GM18870 (cell line): ENCODE results near the gene RMDN2.

Experiments
- ATAC-seq: cut with Tn5 transposase; IDR thresholded peaks from one replicate; pipeline ENCODE4 v1.9.1; 2021; ENCODE audit warnings: moderate library complexity; ENCODE audit not compliant: unreplicated experiment

Gene RMDN2

GRCh38 chr2:37925063-37925897 lies at the start of gene RMDN2:
RMDN2 (plus strand) TSS chr2:37925287; CDS start chr2:37929278, 3,991 bp downstream.
- ATAC-seq, result peak; percentile 71

- ATAC-seq, result no peak
These were observed 49.6 kb upstream of the RMDN2 start for GRCh38 chr2:37875403-37875906.

- no peak for ATAC-seq
These were observed 48.9 kb upstream of the RMDN2 start for GRCh38 chr2:37876227-37876626.

DNA sequence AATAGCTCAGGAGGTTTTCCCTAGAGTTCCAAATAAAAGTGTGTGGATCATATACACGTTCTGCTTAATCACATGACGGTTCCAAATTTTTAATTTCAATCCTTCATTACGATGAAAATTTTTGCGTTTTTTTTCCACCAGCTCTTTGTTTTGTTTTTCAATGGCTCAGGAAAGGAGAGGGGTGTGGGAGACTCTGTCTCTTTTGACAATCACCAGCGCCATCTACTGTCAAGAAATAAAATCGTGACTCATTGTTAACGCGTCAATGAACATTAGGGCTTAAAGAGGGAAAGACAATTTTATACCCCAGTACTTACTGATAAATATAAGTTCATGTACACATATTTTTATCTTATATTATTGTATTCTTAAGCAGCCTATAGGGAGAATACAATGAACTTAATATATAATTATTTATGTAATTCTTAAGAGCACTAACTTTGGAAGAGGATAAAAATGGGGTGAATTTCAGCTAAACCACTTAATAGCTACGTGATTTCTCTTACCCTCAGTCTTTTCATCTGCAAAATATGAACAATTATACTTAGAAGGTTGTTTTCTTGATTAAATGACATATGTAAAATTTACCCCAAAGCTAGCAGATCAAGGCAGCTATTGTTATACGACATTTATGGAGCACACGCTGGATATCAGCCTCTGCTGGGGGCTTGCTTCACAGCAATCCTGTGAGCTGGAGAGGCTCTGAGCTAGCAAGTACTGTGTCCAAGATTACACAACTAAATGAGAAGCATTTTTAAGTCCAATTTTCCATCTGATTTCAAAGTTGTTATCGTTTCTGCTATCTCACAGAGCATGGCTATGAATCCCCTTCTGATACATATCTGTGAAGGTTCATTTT lies 47.4 kb upstream of the RMDN2 start:
- ATAC-seq, result no peak

- no peak for ATAC-seq
These were observed 46.6 kb upstream of the RMDN2 start for GRCh38 chr2:37878536-37878935.

DNA sequence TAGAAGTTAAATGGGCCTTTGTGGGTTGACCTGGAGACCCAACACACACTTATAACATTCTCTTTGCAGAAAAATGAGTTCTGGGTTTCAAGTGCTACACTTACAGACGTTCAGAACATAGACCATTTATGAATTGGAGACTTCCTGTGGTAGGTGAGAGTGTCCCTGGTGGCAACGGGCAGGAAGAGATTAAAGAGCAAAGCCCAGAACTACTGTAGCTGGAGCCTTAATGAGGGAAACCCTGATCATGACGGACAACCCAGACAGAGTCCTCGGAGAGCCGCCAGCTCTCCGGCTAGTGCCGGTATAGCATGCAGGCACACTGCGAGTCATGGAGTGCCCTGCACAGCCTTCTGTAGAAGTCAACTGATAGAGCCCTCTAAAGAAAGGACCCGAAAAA lies 44.5 kb upstream of the RMDN2 start:
- no peak for ATAC-seq

- ATAC-seq, result no peak
These were observed 43.7 kb upstream of the RMDN2 start for GRCh38 chr2:37881397-37881796.

- no peak for ATAC-seq
These were observed 43.1 kb upstream of the RMDN2 start for GRCh38 chr2:37882036-37882435.

- no peak for ATAC-seq
These were observed 41.6 kb upstream of the RMDN2 start for GRCh38 chr2:37883518-37883917.

GRCh38 chr2:37885329-37885993 lies 39.6 kb upstream of the RMDN2 start:
- ATAC-seq, result no peak

- no peak for ATAC-seq
These were observed 38.3 kb upstream of the RMDN2 start for GRCh38 chr2:37886745-37887144.

GRCh38 chr2:37887286-37887685 lies 37.8 kb upstream of the RMDN2 start:
- ATAC-seq, result no peak

DNA sequence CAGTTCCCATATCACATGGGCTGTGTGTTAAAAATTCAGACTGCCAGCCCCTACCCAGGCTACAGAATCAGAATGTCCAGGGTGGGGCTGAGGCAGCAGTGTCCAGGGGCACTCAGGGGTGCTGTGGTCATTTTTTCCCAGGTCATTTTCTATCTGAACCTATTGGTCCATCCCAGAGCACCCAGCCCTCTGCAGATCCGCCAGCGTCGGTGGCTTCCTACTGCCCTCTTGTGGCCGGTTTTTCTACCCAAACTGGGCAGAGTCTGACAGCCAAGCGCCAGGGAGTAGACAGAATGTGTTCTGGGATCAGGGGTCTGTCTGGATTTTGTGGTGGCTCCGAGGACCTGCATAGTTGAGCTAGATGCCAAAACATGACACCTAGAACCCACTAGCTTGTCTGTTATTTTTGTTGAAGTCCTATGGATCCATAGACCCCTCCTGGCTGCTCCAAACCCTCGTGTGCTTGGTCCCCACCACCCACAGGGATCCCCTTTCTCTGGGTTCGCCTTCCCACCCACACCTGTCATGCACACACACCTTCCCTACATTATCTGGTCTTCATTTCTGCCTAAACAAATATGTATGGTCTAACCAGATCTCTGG lies 34.1 kb upstream of the RMDN2 start:
- ATAC-seq, result no peak

DNA sequence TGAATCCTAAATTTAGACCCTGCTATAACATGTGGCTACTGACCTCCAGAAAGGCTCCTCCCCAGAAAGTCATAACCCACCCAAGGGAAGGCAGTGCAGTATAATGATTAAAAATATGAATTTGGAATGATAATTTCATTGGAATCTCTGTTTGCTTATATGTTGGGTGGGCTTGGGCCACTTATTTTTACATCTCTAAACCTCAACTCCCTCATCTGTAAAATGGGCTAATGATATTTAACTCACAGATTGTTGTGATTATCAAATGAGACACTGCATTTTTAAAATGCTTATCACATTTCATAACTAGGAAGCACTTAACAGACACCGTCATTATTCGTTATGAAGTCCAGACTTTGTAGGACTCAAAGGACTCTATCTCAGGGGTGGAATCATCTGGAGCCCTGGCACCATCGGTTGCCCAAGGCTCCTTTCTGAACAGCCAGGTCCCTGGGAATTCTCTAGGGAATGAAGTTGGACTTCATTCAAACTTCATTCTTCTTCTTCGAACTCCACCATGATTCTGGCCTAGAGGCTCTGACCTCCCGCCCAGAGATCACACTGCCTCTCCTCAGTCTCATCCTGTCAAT lies 33.1 kb upstream of the RMDN2 start:
- no peak for ATAC-seq

- peak; percentile 77 for ATAC-seq
These were observed 32.5 kb upstream of the RMDN2 start for GRCh38 chr2:37892436-37893114.

DNA sequence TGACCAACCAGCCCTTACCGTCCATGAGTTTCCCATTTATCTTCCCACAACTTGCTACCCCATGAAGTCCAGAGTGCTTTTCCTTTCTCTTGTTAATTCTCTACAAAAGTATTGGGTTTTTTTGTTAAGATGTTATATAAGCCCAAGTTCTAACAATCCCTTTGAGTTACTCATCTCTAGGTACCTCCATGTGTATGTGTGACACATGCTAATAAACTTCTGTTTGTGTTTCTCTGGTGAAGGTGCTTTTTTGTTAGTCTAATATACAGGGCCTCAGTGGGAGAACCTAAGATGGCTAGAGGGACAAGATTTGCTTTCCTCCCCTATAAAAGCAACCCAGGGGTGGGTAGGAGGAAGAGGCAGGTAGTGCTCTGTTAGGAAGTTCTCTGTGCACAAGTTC lies 31.8 kb upstream of the RMDN2 start:
- no peak for ATAC-seq

- no peak for ATAC-seq
These were observed 31.0 kb upstream of the RMDN2 start for GRCh38 chr2:37894047-37894446.

DNA sequence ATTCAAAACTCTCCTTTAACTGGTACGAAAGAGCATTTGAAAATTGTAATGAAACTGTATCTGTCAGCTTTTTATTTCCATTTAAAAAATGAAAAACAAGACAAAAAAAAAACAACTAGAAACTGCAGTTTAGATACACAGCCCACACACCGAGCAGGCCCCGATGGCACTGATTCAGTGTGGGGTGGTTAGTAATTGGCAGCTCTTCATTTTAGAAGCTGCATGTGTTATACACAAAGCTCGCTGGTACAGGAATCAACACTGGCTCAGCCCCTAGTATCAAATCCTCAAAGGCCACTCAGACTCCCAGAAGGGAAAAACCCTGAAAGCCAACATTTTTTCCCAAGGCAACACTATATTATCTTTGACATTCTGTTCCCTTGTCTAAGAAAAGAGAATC lies 30.5 kb upstream of the RMDN2 start:
- ATAC-seq, result no peak

DNA sequence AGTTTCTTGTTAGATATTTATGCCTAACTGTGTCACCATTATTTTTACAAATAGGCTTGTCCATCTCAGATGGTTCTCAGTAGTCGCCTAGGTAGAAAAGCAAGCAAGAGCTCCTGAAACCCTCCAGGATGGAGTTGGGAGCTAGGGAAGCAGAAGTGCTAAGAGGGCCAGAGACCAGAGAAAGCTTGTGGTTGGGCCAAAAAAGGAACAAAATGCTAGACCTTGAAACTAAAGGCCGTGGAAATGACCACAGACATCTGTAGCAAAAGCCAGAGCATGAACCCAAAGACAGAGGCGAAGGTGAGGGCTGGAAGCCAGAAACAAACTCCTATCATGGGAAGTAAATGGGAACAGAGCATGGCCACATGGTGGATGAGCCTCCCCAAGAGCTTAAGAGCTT lies 29.9 kb upstream of the RMDN2 start:
- ATAC-seq, result no peak

DNA sequence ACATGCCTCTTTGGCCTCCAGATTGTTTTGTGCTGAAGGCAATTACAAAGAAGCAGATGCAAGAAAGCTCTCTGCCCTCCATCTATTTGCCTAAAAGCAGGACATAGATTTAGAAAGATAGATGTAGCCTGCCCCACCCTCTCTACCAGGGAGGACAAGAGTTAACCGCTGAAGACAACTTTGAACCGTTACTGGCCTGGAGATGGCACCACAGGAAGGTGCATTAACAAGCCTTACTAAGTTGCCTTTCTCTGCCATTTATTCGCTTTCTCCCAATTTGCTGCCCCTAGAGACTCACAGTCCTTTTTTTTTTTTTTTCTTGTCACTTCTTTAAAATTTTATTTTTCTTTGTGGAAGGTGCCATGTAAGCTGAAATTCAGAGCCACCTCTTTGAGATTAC lies 28.8 kb upstream of the RMDN2 start:
- ATAC-seq, result no peak
